ENCODE results near the gene TMEM132D. TPM values are rescaled to one million over a fixed set of nuclear protein-coding genes. Genes with fewer than 3 reads are reported as not detected.

Gene TMEM132D
- total and polyA plus RNA-seq, 3 donors from 2014 or later: 0.44 to 0.50 (median 0.47) TPM

DNA sequence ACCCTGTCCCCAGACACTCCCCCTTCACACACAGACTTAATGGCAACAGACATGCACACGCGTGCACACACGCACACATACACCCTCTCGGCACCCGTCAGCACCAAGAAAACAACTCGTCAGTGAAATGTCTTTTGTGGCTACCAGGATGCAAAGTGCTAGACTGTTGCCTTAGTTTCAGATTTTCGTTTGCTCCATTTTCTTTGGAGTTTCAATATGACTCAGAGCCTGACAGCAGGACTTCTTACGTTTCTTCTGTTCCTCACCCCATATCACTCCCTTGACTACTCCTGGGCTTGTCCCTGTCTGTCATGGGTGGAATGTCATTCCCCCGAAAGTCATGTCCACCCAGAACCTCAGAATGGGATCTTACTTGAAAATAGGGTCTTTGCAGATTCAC lies 867.7 kb downstream of the TMEM132D start:
- H3K36me3 ChIP-seq (ENCODE audit: low read depth, missing control alignments): no peaks in the 10 kb centered on the region
- WGBS, 2 donors: 71 to 87% methylated on average over 9 of the region's 9 CpGs

DNA sequence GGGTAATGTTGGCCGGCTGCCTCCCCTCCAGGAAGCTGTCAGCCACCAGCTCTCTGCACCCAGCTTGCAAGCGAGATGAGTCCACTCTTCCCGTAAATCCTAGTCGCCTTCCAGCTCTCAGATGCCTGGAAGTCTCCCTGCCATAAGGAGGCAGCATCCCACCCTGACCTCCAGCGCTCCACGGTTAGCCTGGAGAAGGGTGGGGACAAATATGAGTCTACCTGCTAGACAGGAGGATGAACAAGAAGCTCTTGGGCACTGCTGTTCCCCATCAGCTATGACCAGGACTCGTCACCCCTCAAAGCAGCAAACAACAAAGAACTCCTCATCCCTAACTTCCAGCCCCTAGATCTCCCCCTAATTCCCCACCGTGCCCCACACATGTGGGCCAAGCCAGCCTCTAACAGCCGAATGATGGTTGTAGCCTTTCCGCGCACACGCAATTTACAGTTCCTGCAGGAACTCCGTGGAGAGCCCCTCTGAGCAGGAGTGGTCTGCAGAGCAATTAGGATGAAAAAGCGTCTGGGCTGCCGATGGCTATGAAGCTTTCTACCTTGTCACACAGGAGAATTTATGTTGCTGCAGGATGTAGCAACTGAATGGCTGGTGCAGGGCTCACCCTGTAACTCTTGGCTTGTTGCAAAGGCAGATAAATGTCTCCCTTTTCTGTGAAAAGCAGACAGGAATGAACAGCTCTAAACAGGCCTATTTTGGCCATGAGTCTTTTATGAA lies 869.1 kb downstream of the TMEM132D start:
- 58 to 70% methylated on average over 14 to 15 of the region's 15 CpGs for WGBS, 2 donors
- no peak overlapping the region for H3K27ac ChIP-seq
- no peaks in the 10 kb centered on the region for H3K9me3 ChIP-seq
- no peak for DNase-seq
- H3K4me1 ChIP-seq: no peaks in the 10 kb centered on the region
- intact Hi-C loops (cut with DNase I; ENCODE audit: low total_unique reads): no loop called here
- H3K27me3 ChIP-seq: no peaks in the 10 kb centered on the region
- no peaks in the 10 kb centered on the region for H3K36me3 ChIP-seq (ENCODE audit: low read depth, missing control alignments)
- TF ChIP-seq POLR2A (IDR thresholded peaks at IDR 0.05): no peak
- TF ChIP-seq, protein P1, sequence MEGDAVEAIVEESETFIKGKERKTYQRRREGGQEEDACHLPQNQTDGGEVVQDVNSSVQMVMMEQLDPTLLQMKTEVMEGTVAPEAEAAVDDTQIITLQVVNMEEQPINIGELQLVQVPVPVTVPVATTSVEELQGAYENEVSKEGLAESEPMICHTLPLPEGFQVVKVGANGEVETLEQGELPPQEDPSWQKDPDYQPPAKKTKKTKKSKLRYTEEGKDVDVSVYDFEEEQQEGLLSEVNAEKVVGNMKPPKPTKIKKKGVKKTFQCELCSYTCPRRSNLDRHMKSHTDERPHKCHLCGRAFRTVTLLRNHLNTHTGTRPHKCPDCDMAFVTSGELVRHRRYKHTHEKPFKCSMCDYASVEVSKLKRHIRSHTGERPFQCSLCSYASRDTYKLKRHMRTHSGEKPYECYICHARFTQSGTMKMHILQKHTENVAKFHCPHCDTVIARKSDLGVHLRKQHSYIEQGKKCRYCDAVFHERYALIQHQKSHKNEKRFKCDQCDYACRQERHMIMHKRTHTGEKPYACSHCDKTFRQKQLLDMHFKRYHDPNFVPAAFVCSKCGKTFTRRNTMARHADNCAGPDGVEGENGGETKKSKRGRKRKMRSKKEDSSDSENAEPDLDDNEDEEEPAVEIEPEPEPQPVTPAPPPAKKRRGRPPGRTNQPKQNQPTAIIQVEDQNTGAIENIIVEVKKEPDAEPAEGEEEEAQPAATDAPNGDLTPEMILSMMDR (IDR thresholded peaks at IDR 0.05): no peak
- no peak overlapping the region for H3K4me3 ChIP-seq

More for the DNA sequence above, 867.7 kb downstream of the TMEM132D start:
- Histone ChIP-seq H3K4me3 (no peak overlapping the region), H3K4me1 (no peaks in the 10 kb centered on the region), H3K9me3 (no peaks in the 10 kb centered on the region), H3K27me3 (no peaks in the 10 kb centered on the region), H3K27ac (no peak overlapping the region)
- no peak for DNase-seq
- intact Hi-C loops (cut with DNase I; ENCODE audit: low total_unique reads): no loop called here
- TF ChIP-seq, protein P1 (IDR thresholded peaks at IDR 0.05): no peak
- no peak for TF ChIP-seq POLR2A (IDR thresholded peaks at IDR 0.05)

DNA sequence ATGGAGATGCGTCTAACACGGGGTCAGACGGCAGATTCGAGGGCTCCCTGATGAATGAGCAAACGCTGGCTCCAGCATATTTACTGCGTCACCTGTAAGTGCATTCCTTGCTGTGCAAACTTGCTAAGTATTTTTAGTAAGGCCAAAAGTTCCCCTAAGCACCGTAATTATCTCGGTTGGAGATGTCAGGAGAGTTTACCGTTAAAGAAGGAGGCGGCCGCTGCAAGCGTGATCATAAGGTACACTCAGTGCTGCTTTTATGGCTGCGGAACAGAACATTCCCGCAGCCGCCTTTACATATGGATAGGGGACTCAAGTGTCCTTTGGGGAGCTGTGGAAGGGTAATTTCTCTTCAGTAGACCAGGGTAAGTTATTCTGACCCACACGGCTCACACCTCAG lies 875.0 kb downstream of the TMEM132D start:
- Histone ChIP-seq H3K27ac (no peak overlapping the region), H3K36me3 (ENCODE audit: low read depth, missing control alignments) (no peaks in the 10 kb centered on the region), H3K4me1 (no peaks in the 10 kb centered on the region), H3K4me3 (no peak overlapping the region), H3K27me3 (no peaks in the 10 kb centered on the region), H3K9me3 (no peaks in the 10 kb centered on the region)
- TF ChIP-seq, protein P1 (IDR thresholded peaks at IDR 0.05): no peak
- TF ChIP-seq POLR2A (IDR thresholded peaks at IDR 0.05): no peak
- DNase-seq: no peak
- intact Hi-C loops (cut with DNase I; ENCODE audit: low total_unique reads): no loop called here
- 33 to 37% methylated on average over 16 of the region's 16 CpGs for WGBS, 2 donors

DNA sequence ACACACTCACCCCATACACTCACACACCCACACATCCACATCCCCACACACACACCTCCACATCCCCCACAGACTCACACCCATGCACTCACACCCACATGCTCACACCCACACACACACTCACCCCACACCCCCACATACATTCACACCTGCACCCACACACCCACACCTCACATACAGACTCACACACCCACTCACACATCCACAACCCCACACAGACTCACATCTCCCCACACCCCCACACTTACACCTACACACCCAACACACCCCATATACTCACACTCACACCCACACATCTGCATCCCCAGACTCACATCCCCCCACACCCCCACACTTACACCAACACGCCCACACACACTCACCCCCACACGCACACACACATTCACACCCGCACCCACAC lies 878.8 kb downstream of the TMEM132D start:
- DNase-seq: no peak
- H3K9me3 ChIP-seq: no peaks in the 10 kb centered on the region
- TF ChIP-seq POLR2A (IDR thresholded peaks at IDR 0.05): no peak
- TF ChIP-seq, protein P1 (IDR thresholded peaks at IDR 0.05): no peak
- WGBS, 2 donors: 59 to 86% methylated on average over 3 of the region's 3 CpGs
- no peaks in the 10 kb centered on the region for H3K36me3 ChIP-seq (ENCODE audit: low read depth, missing control alignments)
- H3K27me3 ChIP-seq: no peaks in the 10 kb centered on the region
- H3K4me1 ChIP-seq: no peaks in the 10 kb centered on the region
- no peak overlapping the region for H3K27ac ChIP-seq
- intact Hi-C loops (cut with DNase I; ENCODE audit: low total_unique reads): no loop called here
- no peak overlapping the region for H3K4me3 ChIP-seq

Small RNA genes lying within 50 kb of the gene (small RNA-seq; reads per million reads assigned to genes)
- gene RF02271: 0 reads per million in 2 donors
